Prostate gland (tissue), 2 donors: ENCODE measurements around the gene LEPROT.

Source experiments
- CTCF ChIP-seq, 4 experiments: fragments of 200-600 bp in 2 of 4; fragments of 450-650 bp in 2 of 4; sonication (generic) in 2 of 4; IDR thresholded peaks; 1 replicate in 3 of 4; 2 replicates in 1 of 4; pipeline ENCODE4 v1.5.1; 2016 to 2019; ENCODE audit warnings: antibody characterized with exemption in 4 of 4, mild to moderate bottlenecking in 2 of 4, moderate library complexity in 2 of 4
- POLR2A ChIP-seq: fragments of 450-650 bp; IDR thresholded peaks from one replicate; pipeline ENCODE4 v1.6.1; 2016; ENCODE audit warnings: antibody characterized with exemption, mild to moderate bottlenecking

GRCh38 chr1:65440322-65440900, 19.9 kb downstream of the LEPROT start:
- TF ChIP-seq CTCF (IDR thresholded peaks at IDR 0.05) (no peak), POLR2A (no peak)
